ENCODE data around the gene EPHA8.

EPHA8 gene

DNA sequence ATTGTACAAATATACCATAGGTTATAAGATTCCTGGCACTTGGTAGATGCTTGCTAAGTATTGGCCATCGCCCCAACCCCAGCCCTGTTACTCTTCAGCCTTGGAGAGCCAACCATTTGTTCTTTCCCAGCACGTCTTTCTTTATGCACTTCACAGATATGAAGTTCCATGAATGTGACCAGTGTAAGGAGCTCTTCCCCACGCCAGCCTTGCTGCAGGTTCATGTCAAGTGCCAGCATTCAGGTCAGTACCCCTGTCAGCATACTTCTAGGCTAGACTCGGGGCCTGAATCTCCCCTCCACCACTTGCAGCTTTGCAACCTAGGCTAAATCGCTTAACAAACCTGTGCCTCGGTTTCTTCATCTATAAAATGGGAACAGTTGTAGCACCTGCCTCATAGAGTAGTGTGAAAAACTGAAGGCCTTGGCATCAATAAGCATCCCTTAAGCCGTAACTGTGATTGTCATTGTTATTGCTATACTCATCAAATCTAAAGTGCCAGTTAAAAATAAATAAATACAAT, 41.0 kb upstream of the EPHA8 start:
- TF ChIP-seq, protein P1, sequence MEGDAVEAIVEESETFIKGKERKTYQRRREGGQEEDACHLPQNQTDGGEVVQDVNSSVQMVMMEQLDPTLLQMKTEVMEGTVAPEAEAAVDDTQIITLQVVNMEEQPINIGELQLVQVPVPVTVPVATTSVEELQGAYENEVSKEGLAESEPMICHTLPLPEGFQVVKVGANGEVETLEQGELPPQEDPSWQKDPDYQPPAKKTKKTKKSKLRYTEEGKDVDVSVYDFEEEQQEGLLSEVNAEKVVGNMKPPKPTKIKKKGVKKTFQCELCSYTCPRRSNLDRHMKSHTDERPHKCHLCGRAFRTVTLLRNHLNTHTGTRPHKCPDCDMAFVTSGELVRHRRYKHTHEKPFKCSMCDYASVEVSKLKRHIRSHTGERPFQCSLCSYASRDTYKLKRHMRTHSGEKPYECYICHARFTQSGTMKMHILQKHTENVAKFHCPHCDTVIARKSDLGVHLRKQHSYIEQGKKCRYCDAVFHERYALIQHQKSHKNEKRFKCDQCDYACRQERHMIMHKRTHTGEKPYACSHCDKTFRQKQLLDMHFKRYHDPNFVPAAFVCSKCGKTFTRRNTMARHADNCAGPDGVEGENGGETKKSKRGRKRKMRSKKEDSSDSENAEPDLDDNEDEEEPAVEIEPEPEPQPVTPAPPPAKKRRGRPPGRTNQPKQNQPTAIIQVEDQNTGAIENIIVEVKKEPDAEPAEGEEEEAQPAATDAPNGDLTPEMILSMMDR (IDR thresholded peaks at IDR 0.05; ENCODE audit: low read depth, low read length) = no peak
- H3K4me3 ChIP-seq (ENCODE audit: low read depth, low read length) = no peak overlapping the region

DNA sequence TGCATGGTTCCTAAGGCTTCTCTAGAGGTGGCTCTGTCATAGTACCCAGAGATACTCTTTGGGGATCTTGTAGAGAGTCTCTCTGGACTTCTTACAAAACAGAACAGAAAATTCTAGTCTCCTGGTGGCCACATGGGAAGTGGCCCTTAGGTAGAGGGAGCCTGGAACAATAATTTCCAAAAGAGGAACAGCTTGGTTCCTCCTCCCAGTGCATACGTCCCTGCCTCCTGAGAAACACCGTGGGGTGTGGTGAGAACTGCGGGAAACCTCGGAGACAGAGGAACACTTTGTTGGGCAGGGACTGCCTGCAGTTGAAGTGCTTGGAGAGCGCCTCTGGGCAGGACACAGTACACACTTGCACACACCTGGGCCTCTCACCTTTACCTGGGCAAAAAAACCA, 38.8 kb upstream of the EPHA8 start:
- H3K4me3 ChIP-seq (ENCODE audit: low read depth, low read length) = no peak overlapping the region
- TF ChIP-seq, protein P1 (IDR thresholded peaks at IDR 0.05; ENCODE audit: low read depth, low read length) = no peak

DNA sequence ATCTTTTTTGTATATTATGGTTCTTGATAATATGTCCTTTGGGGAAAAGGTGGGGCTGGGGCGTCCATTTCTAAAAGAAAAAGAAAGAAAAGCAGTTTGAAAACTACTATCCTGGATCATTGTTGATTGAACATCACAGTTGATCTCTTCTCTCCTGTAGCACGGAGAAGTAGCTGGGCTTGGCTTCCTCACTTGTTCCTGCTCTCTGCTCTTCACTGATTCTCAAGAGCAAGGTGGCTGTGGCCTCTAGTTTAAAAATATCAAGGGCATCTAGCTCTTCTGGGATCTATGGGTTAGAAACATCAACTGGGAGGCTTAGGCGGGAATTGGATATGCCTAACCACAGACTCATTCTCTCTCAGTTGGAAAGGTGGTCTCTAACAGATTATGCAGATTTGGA, 38.1 kb upstream of the EPHA8 start:
- H3K4me3 ChIP-seq (ENCODE audit: low read depth, low read length) = no peak overlapping the region
- TF ChIP-seq, protein P1 (IDR thresholded peaks at IDR 0.05; ENCODE audit: low read depth, low read length) = no peak

DNA sequence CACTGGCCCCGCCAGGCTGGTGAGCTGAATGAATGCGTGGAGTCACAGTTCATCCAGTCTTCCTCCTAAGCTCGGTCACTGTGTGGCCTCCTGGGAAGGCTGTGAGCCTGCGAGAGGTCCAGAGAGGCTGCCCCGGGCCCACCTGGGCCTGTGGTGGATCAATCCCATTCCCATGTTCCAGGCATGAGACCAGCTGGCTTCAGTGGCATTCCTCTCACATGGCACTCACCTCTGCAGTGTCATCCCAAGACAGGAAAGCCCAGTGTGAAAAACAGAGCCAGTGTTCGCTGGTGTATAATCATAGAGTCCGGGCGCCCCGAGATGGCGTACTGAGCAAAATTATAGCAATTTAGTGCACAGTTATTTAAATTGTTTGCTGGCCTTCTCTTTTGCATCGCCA, 37.6 kb upstream of the EPHA8 start:
- no peak overlapping the region for H3K4me3 ChIP-seq (ENCODE audit: low read depth, low read length)
- TF ChIP-seq, protein P1 (IDR thresholded peaks at IDR 0.05; ENCODE audit: low read depth, low read length) = no peak

DNA sequence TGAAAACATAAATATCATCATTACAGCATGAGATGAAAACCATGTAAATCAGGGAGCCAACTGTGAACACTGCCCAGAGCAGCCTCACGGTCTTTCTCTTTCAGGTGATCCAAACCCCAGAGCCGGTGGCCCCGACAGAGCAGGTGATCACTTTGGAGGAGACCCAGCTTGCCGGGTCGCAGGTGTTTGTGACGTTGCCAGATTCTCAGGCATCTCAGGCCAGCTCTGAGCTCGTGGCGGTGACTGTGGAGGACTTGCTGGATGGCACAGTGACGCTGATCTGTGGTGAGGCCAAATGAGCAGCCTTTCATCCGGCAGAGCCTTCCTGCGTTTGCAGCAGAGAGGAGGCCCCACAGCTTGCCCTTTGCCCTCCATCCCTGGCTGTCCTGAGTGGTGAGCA, 37.2 kb upstream of the EPHA8 start:
- TF ChIP-seq, protein P1 (IDR thresholded peaks at IDR 0.05; ENCODE audit: low read depth, low read length) = no peak

DNA sequence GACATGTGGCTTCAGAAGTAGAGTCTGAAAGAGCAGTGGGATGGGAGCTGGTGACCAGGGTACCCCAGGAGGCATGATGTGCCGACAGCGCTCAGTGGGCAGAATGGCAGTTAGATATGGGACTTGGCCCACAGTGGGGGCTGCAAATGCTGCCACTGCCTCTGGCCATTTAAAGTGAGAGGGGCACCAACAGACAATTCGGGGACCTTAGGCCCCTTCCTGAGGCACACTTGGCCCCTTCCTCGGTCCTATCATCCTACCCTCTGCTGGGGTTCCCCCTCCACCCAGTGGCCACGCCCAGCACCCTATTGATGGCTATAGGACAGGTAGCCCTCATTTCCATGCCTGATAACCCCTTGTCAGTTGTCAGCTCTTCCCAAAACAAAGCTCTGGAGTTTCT, 36.6 kb upstream of the EPHA8 start:
- H3K4me3 ChIP-seq (ENCODE audit: low read depth, low read length) = no peak overlapping the region
- TF ChIP-seq, protein P1 (IDR thresholded peaks at IDR 0.05; ENCODE audit: low read depth, low read length) = no peak

More for the DNA sequence above, 37.2 kb upstream of the EPHA8 start:
- H3K4me3 ChIP-seq (ENCODE audit: low read depth, low read length) = no peak overlapping the region

DNA sequence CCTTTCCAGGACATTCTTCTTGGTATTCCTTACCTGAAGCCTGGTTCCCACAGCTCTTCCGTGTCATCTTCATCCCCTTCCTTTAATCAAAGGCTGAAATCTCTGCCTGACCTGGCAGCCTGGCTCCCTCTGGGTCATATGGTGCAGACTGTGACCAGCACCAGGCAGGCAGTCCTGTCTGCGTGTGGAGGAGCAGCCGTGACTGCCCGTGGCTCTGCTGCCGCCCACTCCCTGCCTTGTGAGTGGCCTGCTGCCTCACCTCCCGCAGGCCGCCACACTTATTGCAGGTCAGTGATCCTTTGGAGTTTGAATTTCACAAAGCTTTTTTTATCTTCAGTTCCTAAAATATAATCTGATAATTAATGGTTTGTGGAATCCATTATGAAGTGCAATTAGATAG, 36.2 kb upstream of the EPHA8 start:
- no peak overlapping the region for H3K4me3 ChIP-seq (ENCODE audit: low read depth, low read length)
- TF ChIP-seq, protein P1 (IDR thresholded peaks at IDR 0.05; ENCODE audit: low read depth, low read length) = no peak

Measured in WI38 (cell line).